ENCODE data around the gene YES1. TPM values are rescaled to one million over a fixed set of nuclear protein-coding genes. Genes with fewer than 3 reads are reported as not detected.
A peak's percentile ranks its signal among the peaks of the same experiment; 100 is the strongest.

Gene YES1
- total and polyA plus RNA-seq, 2 of the 13 experiments (the other 11 are each of a cell fraction or from before 2014, with no cell fraction given): 17.2 to 70.8 TPM

GRCh38 chr18:832085-832681 is 20.1 kb upstream of the YES1 start (continued):
- TF ChIP-seq HINFP (CRISPR knock-in tag; IDR thresholded peaks at IDR 0.05; ENCODE audit: low read depth) (peak; percentile 59; the same call in 1 of the 2 replicates), E2F1 (CRISPR knock-in tag; IDR thresholded peaks at IDR 0.05) (no peak), ZNF740 (CRISPR knock-in tag; IDR thresholded peaks at IDR 0.05) (no peak; the same call in 1 of the 2 replicates), ZNF205 (CRISPR knock-in tag; IDR thresholded peaks at IDR 0.05) (peak; percentile 98), CHD2 (IDR thresholded peaks at IDR 0.05; ENCODE audit: low read depth, low read length) (no peak), ZZZ3 (CRISPR knock-in tag; IDR thresholded peaks at IDR 0.05; ENCODE audit: borderline replicate concordance) (no peak; the same call in 1 of the 2 replicates), ZNF326 (CRISPR knock-in tag; IDR thresholded peaks at IDR 0.05; ENCODE audit: borderline replicate concordance) (no peak), ZNF530 (CRISPR knock-in tag; IDR thresholded peaks at IDR 0.05; ENCODE audit: low read depth) (no peak), ZNF660 (CRISPR knock-in tag; IDR thresholded peaks at IDR 0.05; ENCODE audit: borderline replicate concordance, low read depth) (no peak), ZNF343 (CRISPR knock-in tag; IDR thresholded peaks at IDR 0.05) (no peak), ZNF761 (CRISPR knock-in tag; conservative IDR thresholded peaks at IDR 0.05) (no peak), CHD4 (IDR thresholded peaks at IDR 0.05; ENCODE audit: borderline replicate concordance, low read length) (no peak), GRHL1 (CRISPR knock-in tag; conservative IDR thresholded peaks at IDR 0.05) (no peak), ZSCAN20 (CRISPR knock-in tag; IDR thresholded peaks at IDR 0.05; ENCODE audit: borderline replicate concordance) (peak; percentile 86; the same call in 1 of the 2 replicates), DRAP1 (CRISPR knock-in tag; IDR thresholded peaks at IDR 0.05) (peak; percentile 53; the same call in 1 of the 2 replicates)
- TF ChIP-seq, protein P1, sequence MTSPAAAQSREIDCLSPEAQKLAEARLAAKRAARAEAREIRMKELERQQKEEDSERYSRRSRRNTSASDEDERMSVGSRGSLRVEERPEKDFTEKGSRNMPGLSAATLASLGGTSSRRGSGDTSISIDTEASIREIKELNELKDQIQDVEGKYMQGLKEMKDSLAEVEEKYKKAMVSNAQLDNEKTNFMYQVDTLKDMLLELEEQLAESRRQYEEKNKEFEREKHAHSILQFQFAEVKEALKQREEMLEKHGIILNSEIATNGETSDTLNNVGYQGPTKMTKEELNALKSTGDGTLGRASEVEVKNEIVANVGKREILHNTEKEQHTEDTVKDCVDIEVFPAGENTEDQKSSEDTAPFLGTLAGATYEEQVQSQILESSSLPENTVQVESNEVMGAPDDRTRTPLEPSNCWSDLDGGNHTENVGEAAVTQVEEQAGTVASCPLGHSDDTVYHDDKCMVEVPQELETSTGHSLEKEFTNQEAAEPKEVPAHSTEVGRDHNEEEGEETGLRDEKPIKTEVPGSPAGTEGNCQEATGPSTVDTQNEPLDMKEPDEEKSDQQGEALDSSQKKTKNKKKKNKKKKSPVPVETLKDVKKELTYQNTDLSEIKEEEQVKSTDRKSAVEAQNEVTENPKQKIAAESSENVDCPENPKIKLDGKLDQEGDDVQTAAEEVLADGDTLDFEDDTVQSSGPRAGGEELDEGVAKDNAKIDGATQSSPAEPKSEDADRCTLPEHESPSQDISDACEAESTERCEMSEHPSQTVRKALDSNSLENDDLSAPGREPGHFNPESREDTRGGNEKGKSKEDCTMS (CRISPR knock-in tag; conservative IDR thresholded peaks at IDR 0.05): no peak
- TF ChIP-seq, protein P2, sequence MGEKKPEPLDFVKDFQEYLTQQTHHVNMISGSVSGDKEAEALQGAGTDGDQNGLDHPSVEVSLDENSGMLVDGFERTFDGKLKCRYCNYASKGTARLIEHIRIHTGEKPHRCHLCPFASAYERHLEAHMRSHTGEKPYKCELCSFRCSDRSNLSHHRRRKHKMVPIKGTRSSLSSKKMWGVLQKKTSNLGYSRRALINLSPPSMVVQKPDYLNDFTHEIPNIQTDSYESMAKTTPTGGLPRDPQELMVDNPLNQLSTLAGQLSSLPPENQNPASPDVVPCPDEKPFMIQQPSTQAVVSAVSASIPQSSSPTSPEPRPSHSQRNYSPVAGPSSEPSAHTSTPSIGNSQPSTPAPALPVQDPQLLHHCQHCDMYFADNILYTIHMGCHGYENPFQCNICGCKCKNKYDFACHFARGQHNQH (CRISPR knock-in tag; IDR thresholded peaks at IDR 0.05): peak; percentile 83
- TF ChIP-seq, protein P3, sequence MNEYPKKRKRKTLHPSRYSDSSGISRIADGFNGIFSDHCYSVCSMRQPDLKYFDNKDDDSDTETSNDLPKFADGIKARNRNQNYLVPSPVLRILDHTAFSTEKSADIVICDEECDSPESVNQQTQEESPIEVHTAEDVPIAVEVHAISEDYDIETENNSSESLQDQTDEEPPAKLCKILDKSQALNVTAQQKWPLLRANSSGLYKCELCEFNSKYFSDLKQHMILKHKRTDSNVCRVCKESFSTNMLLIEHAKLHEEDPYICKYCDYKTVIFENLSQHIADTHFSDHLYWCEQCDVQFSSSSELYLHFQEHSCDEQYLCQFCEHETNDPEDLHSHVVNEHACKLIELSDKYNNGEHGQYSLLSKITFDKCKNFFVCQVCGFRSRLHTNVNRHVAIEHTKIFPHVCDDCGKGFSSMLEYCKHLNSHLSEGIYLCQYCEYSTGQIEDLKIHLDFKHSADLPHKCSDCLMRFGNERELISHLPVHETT (CRISPR knock-in tag; conservative IDR thresholded peaks at IDR 0.05): 0 out of 2 replicates have a peak, but pooled peaks have one; percentile 30

All from HepG2 (cell line).